Measurements from ENCODE around the gene MORF4L1.

DNA sequence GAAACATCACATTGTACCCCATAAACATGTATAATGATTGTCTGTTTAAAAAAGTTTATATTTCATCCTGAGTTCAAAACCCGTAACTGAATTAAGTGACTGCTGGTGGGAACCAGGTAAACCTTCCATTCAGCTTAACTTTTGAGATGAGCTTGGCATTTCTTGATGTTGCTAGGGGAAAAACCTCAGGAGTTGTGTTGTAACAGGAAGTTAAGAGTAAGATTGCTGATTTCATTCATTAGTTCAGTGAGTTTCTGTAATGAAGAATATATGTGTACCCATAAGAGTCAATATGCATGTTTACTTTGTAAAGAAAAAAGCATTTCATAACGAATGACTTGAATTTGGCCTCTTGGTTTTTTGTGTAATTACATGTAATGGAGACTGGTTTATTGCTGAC is 39.6 kb downstream of the MORF4L1 start:
- TF ChIP-seq, protein P1, sequence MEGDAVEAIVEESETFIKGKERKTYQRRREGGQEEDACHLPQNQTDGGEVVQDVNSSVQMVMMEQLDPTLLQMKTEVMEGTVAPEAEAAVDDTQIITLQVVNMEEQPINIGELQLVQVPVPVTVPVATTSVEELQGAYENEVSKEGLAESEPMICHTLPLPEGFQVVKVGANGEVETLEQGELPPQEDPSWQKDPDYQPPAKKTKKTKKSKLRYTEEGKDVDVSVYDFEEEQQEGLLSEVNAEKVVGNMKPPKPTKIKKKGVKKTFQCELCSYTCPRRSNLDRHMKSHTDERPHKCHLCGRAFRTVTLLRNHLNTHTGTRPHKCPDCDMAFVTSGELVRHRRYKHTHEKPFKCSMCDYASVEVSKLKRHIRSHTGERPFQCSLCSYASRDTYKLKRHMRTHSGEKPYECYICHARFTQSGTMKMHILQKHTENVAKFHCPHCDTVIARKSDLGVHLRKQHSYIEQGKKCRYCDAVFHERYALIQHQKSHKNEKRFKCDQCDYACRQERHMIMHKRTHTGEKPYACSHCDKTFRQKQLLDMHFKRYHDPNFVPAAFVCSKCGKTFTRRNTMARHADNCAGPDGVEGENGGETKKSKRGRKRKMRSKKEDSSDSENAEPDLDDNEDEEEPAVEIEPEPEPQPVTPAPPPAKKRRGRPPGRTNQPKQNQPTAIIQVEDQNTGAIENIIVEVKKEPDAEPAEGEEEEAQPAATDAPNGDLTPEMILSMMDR (IDR thresholded peaks at IDR 0.05; ENCODE audit: low read length): no peak
- no peak for TF ChIP-seq EZH2 (IDR thresholded peaks at IDR 0.05; ENCODE audit: borderline replicate concordance, low read length)

All from OCI-LY1 (cell line).